GM12801 (cell line): ENCODE results near the gene UGP2.

Experiments used
- CTCF ChIP-seq: IDR thresholded peaks from one replicate; pipeline ENCODE4 v1.5.1; 2011; ENCODE audit warnings: control low read depth; ENCODE audit not compliant: insufficient read length; ENCODE audit errors: extremely low read depth

The UGP2 gene

GRCh38 chr2:63851691-63852311 lies 10.1 kb downstream of the UGP2 start:
- TF ChIP-seq CTCF = no peak

- TF ChIP-seq CTCF = no peak
Measured at GRCh38 chr2:63853527-63854310, 12.0 kb downstream of the UGP2 start.

- TF ChIP-seq CTCF = no peak
Measured at GRCh38 chr2:63855418-63856302, 14.0 kb downstream of the UGP2 start.

GRCh38 chr2:63856303-63856603 lies 14.6 kb downstream of the UGP2 start:
- TF ChIP-seq CTCF = no peak

GRCh38 chr2:63858291-63858690 lies 16.6 kb downstream of the UGP2 start:
- no peak for TF ChIP-seq CTCF

- no peak for TF ChIP-seq CTCF
Measured at GRCh38 chr2:63861220-63861822, 19.6 kb downstream of the UGP2 start.

- no peak for TF ChIP-seq CTCF
Measured at GRCh38 chr2:63862806-63863205, 21.1 kb downstream of the UGP2 start.
